NCI-H446 treated with DMSO at 0.1 percent for 48 hours (cell line): Measurements from ENCODE around the gene PLD3.
A peak's percentile ranks its signal among the peaks of the same experiment; 100 is the strongest.

Experiments used
- DNase-seq: peaks from one replicate; lab custom pipeline; 2025; lab: John Stamatoyannopoulos, UW

The PLD3 gene

DNA sequence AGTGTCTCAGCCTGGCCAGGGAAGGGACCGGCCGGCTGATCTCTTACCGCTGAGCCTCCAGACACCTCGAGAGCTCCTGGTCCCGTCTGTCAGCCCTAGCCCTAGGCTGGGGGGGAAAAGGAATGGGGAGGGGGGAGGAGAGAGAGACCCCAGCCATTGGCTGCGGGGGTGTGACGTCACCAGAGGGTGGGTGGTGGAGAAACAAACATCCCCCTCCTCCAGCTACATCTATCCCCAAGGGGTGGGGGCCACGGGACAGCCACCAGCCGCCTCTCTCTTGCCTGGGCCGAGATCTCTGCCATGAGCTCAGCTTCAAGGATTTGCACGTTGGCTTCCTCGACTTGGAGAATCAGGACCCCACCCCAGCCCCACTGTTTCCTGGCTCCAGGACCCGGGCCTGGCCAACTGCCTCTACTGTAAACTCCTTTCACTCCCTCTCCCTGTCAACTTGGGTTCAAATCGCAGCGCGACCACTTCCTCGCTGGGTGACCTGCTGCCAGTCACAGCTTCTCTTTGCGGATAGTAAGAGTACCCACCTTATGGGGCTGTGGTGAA, 64.9 kb downstream of the PLD3 start, which contains the start of gene PRX:
PRX (minus strand) TSS at position 88 of the 555 bp plus-strand sequence. CDS start 5,446 bp downstream, outside the sequence.
- no peak for DNase-seq

DNA sequence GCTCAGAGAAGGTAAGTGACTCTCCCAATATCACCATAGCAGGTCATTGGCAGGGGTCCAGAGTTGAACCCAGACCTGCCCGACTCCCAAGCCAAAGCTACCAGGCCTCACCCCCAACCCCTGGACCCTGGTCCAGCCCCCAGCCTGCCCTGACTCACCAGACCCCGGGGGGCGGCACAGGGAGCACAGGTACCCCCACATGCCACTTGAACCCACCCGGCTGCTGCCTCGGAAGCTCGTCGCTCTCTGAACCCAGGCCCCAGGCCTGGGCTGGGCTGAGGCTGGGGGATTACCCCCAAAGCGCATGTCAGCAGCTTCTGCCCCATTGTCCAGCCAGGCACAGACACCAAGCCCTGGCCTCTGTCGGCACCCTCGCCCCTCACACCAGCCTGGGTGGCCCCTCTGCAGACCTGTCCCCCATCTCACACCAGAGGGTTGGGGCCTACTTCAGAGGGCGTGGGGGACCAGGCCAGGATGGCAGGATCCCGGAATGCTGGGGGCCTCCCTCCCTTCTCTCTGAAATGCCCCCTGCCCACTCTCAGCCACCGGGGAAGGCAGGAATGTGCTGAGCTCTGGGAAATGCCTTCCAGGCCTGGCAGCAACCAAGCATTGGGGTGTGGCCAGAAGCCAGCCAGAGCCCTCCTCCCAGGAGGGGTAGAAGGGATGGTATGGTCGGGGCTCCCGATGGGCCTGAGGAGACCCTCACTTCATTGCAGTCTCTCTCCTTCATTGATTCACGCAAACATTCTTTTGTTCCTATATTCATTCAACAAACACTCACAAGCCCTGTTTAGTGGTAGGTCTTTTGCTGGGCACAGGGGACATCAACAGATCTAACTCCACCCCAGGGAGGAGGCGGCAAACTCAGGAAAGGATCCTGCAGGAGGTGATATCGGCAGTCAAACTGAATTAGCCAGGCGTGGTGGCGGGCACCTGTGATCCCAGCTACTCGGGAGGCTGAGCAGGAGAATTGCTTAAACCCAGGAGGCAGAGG, 66.3 kb downstream of the PLD3 start:
- no peak for DNase-seq

DNA sequence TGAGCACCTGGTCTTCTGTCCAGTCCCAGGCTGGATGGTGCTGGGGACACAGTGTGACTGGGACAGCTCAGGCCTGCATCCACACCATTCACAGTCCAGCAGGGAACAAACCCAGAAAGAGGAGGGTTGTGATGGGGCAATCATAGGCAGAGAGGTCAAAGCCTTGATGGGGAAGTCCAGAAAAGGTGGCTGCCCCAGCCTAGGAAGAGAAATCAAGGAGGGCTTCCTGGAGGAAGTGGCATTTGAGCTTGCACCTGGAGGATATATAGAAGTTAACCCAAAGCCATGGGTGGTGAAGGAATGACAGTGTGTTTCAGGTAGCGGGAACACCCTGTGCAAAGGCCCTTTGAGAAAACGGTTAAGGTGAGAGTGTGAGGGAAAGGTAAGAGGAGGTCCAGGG, 67.3 kb downstream of the PLD3 start:
- DNase-seq: no peak

DNA sequence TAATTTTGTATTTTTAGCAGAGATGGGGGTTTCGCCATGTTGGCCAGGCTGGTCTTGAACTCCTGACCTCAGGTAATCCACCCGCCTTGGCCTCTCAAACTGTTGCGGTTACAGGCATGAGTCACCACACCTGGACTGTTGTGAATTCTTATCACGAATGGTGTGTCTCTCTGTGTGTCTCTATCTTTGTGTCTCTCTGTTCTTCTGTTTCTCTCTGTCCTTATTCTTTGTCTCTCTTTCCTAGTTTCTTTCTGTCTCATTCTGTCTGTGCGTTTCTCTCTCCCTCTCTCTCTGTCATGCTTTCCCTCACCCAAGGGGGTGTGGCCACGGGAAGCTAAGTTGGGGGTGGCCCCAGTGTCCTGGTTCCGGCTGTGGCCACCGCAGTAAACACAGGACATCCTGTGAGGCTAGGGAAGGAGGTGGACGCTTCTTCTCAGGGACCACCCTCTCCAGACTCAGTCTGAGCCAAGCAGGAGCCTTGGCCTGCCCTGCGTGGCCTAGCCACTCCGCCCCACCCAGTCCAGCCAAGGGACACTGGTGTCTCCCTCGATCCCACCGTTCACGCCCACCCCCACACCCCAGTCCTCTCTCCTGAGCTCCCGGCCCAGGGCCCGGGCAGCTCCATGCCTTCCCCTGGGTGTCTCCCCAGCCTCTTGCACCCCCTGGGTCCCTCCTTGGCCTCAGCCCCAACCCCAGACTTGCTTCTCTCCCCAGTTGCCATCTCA, 68.6 kb downstream of the PLD3 start:
- no peak for DNase-seq

DNA sequence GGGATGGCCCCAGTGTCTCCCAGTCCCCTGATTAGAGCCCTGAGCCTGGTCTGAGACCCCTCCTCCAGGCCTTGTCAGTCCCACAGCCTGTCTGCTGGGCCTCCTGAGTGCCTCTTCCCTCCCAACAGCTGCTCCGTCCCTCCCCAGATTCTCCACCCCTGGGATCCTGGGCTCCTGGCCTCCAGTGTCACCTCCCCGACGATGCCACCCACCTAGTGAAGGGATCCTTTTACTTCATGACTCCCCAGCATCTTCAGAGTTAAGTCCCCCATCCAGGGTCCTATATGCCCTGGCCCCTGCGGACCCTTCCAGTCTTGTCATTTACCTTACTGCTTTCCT, 69.1 kb downstream of the PLD3 start:
- DNase-seq: no peak

DNA sequence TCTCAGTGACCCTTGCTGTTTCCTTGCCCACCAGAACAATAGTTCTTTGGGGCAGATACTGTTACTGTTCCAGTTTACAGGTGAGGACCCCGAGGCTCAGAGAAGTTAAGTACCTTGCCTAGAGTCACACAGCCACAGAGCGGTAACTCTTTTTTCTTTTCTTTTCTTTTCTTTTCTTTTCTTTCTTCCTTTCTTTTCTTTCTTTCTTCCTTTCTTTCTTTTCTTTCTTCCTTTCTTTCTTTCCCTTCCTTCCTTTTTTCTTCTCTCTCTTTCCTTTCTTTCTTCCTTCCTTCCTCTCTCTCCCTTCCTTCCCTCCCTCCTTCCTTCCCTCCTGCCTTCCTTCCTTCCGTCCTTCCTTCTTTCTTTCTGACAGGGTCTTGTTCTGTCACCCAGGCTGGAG, 69.5 kb downstream of the PLD3 start:
- DNase-seq: no peak

DNA sequence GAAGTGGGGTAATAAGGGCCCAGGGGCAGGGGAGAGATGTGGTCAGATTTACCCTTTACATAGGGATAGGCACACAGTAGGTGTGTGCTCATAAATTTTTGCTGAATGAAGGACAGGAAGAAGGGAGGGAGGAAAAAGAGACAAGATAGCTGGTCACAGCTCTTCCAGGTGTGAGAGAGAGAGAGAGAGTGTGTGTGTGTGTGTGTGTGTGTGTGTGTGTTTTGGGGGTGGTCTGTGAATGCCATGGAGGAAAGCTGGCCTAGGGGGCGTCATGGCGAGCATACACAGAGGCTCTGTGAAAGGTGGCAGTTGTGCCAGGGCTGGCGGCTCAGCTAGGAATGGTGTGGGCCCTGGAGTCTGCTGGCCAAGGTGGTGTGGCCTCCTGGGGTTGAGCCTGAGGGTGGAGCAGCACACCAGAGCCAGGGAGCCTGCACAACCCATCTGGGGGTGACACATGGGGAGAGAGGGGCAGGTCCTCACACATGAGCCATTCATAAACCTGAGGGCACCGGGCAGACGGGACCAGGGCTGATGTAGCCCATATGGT, 70.6 kb downstream of the PLD3 start:
- DNase-seq: no peak

DNA sequence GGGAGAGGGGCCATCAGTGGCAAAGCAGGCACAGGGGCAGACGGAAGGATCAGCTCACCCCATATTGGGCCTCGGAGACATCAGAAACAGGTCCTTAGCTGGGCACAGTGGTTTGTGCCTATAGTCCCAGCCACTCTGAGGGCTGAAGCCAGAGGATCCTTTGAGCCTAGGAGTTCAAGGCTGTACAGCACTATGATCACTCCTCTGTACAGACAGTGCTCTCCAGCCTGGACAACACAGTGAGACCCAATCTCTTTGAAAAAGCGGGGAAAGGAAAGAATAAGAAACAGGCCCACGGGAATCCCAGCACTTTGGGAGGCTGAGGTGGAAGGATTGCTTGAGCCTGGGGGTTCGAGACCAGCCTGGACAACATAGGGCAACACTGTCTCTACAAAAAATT, 71.3 kb downstream of the PLD3 start:
- DNase-seq: no peak

DNA sequence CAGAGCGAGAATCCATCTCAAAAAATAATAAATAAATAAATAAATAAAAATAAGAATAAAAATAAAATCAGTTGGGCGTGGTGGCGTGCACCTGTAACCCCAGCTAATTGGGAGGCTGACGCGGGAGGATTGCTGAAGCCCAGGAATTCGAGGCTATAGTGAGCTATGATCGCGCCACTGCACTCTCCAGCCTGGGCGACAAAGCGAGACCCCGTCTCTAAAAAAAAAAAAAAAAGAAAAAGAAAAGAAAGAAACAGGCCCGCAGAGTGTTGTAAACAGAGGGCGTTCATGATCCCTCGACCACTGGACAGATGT, 71.9 kb downstream of the PLD3 start:
- no peak for DNase-seq

DNA sequence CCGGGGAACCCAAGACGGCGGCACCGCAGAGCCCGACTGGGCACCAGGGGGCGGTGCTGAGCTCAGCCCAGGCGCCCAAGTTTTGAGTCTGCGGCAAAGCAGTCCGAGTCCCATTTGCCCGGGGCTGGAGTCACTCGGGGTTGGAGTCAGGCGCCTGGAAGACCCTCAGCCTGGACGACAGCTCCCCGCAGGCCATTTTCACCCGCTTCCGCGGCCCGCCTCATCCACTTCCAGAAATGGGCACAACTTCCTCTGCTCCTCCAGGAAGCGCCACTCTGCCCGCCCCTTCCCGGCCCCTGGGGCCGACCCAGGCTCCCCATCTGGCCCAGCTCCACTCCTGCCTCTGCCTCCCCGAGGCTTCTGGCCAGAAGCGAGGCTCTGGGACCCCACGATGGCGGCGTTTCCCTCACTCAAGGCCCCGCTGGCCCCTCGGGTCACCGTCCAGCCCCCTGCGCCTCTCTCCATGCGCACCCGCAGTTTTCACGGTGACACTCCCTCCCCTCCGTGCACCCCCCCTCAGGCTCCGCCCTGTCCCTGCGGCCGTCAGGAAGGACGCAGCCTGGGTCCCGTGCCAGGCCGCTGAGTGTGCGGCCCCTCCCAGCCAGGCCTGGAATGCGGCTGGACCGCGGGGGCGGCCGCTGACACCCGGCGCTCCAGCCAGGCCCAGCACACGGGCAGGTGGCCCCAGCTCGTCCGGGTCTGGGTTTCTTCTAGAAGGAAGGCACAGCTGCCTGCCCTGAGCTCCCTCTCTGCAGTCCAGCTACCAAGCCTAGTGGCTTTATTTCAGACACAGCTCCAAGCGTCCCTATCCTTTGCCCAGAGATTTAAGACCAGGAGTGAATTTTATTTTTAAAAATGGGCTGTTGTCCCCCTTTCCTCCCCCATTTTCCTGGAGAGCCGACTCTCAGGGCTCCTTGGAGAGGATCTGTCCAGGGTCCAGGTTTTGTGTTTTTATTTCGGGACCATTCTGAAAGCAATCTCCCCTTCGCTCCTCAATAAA, 72.6 kb downstream of the PLD3 start:
- DNase-seq: peak; percentile 66

DNA sequence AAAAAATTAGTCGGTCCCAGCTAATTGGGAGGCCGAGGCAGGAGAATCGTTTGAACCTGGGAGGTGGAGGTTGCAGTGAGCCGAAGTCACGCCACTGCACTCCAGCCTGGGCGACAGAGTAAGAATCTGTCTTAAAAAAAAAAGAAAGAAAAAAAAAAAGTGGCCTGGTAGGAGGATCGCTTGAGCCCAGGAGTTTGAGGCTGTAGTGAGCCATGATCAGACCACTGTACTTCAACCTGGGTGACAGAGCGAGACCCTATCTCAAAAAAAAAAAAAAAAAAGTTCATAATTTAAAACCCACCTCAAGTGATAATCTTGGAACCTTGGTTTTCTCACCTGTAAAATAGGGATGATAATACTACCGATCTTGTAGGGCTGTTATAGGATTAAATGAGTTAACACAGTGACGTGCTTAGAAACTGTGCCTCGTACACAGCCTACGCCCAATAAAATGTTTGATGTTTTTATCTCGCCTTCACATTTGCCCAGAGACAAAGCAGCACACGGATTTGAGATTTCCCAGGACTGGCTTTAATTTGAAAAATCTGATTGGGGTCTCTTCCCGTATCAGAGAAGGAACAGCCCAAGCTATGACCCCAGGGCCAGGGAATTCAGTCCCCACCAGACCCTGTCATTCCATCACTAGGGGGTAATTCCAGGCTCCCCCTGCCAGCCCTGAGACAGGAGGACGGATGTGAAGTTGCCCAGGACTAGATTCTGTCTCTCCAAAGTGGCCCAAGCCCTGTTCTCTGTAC, 73.7 kb downstream of the PLD3 start:
- no peak for DNase-seq

DNA sequence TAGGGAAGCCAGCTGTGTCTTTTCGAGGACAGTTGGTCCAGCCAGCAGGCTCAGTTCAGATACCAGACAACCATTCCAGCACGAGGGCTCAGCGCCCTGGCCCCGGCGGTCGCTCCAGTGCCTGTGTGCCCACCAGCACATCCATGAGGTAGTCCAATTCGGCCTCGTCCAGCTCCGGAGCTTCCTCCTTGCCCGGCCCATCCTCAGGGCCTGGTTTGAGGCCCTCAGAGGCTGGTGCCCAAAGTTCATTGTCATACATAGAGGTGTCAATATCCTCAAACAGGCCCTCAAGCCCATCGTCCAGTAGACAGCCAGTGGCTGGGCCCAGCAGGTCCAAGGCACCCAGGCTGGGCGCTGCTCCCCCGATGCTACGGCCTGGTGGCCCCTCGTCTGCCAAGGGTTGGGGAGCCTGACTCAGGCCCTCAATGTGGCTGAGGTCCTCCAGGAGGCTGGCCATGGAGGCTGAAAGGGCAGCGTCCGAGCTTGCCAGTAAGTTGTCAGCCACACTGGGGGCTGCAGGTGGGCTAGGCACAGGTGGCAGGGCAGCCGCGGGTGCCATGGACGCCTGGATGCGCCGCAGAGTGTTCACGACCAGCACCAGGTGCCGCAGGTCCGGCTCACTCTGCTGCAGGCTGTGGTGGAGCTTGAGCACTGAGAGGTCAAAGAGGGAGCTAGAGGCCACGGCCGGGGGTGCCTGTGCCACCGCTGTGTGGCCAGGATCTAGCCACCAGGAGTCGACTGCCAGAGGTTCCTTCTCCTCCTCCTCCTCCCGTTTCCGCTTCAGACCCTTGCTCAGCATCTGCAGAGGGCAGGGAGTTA, 74.5 kb downstream of the PLD3 start:
- no peak for DNase-seq

DNA sequence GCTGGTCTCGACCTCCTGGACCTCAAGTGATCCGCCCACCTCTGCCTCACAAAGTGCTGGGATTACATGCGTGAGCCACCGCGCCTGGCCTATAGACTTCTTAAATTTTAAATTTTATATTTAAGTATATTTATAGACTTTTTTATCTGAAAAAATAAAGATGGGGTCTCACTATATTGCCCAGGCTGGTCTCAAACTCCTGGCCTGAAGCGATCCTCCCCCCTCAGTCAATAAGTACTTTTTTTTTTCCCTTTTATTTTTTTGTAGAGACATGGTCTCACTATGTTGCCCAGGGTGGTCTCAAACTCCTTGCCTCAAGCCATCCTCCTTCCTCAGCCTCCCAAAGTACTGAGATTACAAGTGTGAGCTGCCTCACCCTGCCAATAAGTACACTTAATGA, 75.4 kb downstream of the PLD3 start:
- no peak for DNase-seq

DNA sequence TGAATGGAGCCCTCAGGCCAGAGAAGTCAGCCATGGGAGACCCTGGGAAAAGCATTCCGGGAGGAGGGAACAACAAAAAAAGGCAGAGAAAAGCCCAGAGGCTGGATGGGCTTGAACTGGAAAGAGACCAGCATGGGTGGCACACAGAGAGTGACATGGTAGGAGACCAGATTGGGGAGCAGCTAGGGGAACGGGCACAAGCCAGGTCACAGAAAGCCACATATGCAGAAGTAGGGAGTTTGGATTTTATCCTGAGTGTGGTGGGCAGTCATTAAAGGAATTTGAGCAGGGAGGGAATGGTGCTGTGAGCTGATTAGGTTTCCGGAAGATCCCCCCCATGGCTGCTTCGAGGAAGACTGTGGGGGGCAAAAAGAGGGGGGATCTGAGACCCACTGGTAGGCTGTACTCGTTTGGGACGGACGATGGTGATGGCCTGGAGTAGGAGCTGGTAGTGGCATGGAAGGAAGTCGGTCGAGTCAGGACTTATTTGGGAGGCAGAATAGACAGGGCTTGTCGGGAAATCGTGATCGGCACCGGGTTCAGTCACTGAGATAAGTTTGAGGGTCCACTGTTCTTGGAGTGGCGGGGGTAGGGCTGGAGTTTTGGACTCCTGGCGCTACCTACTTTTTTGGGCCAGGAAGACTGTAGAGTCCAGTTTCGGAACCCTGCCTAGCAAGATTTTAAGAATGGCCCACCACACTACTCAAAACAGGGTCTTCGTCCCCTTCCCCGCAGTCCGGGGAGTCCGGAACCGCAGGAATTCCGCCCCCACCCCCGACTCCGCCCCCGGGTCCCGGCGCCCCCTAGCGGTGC, 76.3 kb downstream of the PLD3 start:
- DNase-seq: no peak

DNA sequence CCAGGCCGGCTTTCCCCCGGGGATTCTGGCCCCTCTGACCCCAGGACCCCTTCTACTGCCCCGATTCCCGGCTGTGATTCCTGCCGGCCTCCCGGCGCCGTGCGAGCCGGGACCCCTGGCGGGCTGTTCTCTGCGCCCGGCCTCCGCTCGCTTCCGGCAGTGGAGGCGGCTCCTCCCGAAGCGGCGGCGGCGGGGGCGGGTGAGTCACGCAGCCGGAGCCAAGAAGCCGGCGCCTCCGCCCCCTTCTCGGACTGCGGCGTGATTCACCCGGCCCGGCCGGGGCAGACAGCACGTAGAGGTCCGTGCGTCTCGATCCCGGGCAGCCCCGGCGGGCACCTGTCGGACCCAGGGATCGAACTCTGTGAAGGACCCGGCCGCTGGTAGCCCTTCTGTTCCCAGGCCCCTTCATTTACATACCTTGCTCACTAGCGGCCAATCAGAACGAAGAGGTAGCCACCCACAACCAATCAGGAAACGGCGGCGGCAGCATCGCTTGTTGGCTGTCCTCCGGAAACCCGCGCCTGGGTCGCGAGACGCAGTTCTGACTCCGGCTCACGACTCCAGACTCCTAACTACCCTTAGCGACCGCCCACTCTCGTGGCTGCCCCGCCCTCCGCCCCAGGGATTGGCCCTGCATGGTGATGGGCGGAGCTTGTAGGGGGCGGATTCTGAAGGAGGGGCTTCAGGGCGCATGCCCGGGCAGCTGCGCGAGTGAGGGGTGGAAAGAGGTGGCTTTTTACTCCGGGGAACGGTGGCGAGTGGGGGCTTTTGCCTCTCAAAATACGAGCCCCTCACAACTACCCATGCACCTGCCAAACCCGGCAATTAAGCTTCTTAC, 77.2 kb downstream of the PLD3 start, which contains the start of gene SERTAD1:
SERTAD1 (minus strand) TSS at position 543 of the 838 bp plus-strand sequence. CDS start 2,446 bp downstream, outside the sequence.
- peak; percentile 99 for DNase-seq
